GM12875 (cell line): ENCODE results near the gene ARMH1.

Source experiments
- H3K4me3 ChIP-seq: one replicate; pipeline ENCODE4 v1.5.1; 2011; ENCODE audit warnings: low read depth, low read length, control low read depth
- TF ChIP-seq, protein P1 (sequence below): IDR thresholded peaks from 2 replicates; pipeline ENCODE4 v1.5.1; 2011; ENCODE audit warnings: low read depth, mild to moderate bottlenecking, control low read depth, inconsistent platforms, low read length, moderate library complexity, borderline replicate concordance; ENCODE audit not compliant: insufficient read depth

The ARMH1 gene

DNA sequence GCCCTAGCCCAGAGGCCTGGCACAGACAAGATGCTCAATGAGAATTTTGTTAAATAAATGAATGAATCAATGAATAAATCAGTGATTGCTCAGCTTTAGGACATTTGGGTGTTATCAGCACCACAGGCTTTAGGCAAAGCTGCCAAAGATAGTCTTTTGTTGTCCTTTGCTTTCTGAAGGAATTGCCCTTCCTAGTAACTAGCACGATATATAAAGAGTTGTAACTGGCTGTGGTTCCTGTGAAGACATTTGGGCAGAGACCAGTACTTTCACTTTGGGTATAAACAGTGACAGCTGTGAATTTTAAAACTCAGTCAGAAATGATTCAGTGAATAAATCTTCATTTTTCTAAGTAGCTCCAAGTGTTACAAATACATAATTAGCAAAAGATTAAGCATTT lies 43.1 kb downstream of the ARMH1 start:
- TF ChIP-seq, protein P1, sequence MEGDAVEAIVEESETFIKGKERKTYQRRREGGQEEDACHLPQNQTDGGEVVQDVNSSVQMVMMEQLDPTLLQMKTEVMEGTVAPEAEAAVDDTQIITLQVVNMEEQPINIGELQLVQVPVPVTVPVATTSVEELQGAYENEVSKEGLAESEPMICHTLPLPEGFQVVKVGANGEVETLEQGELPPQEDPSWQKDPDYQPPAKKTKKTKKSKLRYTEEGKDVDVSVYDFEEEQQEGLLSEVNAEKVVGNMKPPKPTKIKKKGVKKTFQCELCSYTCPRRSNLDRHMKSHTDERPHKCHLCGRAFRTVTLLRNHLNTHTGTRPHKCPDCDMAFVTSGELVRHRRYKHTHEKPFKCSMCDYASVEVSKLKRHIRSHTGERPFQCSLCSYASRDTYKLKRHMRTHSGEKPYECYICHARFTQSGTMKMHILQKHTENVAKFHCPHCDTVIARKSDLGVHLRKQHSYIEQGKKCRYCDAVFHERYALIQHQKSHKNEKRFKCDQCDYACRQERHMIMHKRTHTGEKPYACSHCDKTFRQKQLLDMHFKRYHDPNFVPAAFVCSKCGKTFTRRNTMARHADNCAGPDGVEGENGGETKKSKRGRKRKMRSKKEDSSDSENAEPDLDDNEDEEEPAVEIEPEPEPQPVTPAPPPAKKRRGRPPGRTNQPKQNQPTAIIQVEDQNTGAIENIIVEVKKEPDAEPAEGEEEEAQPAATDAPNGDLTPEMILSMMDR, result no peak
- no peak overlapping the region for H3K4me3 ChIP-seq

DNA sequence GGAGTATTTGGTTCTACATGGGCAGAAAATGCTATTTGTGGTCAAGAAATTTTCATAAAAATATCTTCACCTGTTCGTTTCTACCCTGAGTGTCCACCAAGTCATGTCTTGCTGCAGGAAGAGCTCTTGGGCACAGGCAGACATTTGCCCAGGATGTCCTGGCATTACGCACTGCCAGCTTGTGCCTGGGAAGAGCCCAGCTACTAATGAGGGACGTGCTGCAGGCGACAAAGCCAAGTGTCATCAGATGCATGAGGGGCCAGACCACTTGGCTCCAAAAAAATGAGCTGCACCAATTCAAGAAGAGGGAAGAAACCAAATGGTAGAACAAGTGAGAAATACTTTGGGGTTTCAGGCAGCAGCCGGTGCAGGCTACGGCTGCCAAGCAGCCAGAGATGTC lies 43.6 kb downstream of the ARMH1 start:
- TF ChIP-seq, protein P1, result no peak
- no peak overlapping the region for H3K4me3 ChIP-seq

DNA sequence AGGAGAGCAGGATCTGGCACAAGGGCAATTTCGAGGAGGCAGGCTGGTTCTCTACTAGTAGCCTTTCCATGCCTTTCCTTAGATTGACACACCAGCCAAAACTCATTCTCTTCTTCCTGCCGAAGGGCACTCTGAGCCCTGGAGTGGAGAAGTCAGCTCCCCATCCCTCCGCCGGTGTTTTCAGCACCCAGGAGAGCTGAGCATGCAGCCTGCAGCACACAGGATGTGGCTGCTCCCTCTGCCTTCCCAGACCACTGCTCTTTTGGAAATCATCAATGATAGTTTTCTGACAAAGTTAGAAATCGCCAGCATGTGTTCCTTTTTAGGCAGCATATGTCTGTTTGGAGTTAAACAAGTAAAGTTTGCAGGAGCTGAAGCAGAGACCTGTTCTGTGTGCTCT lies 44.8 kb downstream of the ARMH1 start:
- TF ChIP-seq, protein P1, result no peak
- H3K4me3 ChIP-seq, result no peak overlapping the region

DNA sequence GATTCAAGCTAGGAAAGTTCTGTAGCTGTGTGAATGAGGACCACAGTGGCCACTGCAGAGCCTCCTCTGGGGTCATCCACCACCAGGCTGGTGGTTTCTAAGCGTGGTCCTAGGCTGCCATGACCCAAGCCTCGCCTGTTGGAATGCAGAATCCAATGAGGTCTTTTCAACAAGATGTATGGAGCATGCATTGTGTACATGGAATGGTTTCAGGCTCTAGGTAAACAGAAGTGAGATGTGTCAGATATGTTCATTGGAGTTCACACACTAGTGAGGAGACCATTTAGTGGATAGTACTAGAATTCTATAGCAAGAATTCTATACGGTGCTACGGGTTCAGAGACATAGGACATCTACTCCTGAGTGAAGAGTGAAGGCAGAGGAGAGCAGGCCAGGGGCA lies 45.8 kb downstream of the ARMH1 start:
- TF ChIP-seq, protein P1, result no peak
- no peak overlapping the region for H3K4me3 ChIP-seq

DNA sequence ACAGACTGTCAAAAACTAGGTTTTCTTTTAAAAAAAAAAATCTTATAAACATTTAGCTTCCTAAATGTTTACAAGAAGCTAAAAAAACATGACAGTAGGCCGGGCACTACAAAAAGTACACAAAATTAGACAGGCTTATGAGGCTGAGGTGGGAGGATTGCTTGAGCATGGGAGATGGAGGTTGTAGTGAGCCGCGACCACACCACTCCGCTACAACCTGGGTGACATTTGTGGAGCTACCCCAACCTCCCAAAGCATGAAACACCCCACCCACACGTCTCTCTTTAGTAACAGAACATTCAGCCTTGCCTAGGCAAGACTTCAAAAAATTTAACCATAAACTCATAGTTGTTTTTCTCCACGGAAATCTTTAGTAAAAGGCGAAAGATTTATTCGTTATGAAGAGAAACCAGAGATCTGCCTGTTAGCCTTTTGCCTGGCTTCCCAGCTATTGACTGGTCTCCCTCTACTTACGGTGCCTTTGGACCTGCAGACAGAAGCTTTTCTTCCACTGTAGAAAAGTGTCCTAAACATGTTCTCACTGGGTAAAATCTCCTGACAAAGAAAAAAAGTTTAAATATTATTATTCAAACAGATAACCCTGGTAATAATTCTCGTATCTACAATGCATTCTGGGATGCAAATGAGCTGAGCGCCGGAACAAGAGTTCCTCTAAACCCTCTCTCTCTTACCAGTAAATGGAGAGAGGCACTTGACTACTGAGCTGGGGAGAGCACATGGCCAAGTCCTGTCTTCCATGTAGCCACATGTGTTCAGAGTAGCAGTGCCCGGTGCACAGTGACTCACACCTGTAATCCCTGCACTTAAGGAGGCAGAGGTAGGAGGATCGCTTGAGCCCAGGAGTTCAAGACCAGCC lies 47.2 kb downstream of the ARMH1 start:
- H3K4me3 ChIP-seq, result no peak overlapping the region
- TF ChIP-seq, protein P1, result no peak

DNA sequence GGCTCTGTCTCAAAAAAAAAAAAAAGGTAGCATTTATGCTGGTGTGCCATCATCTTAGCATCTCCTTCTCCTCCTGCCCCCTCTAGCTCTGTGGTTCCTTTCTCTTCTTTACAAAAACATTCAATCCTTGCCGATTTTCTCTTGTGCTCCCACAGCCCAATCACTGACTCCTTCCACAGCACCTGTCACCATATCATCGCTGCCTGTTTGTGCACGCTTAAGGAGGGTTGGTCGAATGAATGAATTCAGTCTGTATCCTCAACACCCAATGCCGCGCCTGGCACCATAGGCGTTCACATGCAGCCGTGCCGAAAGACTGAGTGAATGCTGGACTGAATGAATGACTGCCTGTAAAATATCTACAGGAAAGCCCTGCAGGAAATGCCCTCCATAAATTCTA lies 48.5 kb downstream of the ARMH1 start:
- TF ChIP-seq, protein P1, result no peak
- peak overlapping the region; percentile 19 for H3K4me3 ChIP-seq
